Loucy (cell line): ENCODE measurements around the gene AACS.
"Not testable (repeated sequence)": the region's sequence is repeated elsewhere in the genome, so short reads cannot be mapped to it uniquely, and the experiment has no call there.

Experiments used
- CTCF ChIP-seq: fragments of 200-600 bp; sonication (generic); conservative IDR thresholded peaks from 2 replicates; pipeline ENCODE4 v1.5.1; 2014; ENCODE audit warnings: mild to moderate bottlenecking, antibody characterized with exemption, low read length
- EZH2phosphoT487 ChIP-seq: fragments of 200-600 bp; IDR thresholded peaks from 2 replicates; pipeline ENCODE4 v1.6.1; 2018; ENCODE audit warnings: antibody characterized with exemption, mild to moderate bottlenecking, moderate library complexity, borderline replicate concordance

DNA sequence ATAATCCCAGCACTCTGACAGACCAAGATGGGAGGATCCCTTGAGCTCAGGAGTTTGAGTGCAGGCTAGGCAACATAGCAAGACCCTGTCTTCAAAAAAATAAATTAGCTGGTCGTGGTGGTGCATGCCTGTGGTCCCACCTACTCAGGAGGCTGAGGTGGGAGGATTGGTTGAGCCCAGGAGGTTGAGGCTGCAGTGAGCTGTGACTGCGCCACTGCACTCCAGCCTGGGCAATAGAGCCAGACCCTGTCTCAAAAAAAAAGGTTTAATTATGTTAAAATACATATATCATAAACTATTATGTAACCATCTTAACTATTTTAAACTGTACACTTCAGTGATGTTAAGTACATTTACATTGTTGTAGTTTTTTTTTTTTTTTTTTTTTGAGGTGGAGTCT is 9.1 kb downstream of the AACS start:
- not testable (repeated sequence) for TF ChIP-seq CTCF, EZH2phosphoT487
